Caco-2 (cell line): ENCODE data around the gene SREK1. TPM values are rescaled to one million over a fixed set of nuclear protein-coding genes. Genes with fewer than 3 reads are reported as not detected.

Experiments used
- BruUV-seq: library from RNA; stranded (reverse); fragments of 400-500 nt; replicated peaks from 2 replicates; lab custom pipeline; 2021; lab: Mats Ljungman, UMichigan
- CTCF ChIA-PET: fragments of 300-600 bp; sonication (Branson Sonifier 250); formaldehyde crosslinking; loops from one replicate; lab custom pipeline; 2022; ENCODE audit warnings: antibody characterized with exemption; lab: Charles Lee
- POLR2A ChIA-PET: fragments of 300-600 bp; sonication (Branson Sonifier 250); formaldehyde crosslinking; loops from one replicate; lab custom pipeline; 2022; ENCODE audit warnings: antibody characterized with exemption; lab: Charles Lee
- DNase-seq, 2 experiments: peaks; one replicate each; pipeline versions ENCODE4 v3.0.0 to v3.0.0-alpha.2; 2020 to 2022
- H3K27me3 ChIP-seq: replicated peaks from 2 replicates; pipeline ENCODE4 v1.6.0; 2011; ENCODE audit warnings: low read length; ENCODE audit not compliant: control insufficient read depth, insufficient read depth
- H3K36me3 ChIP-seq: 2 replicates; pipeline ENCODE4 v1.5.1; 2011; ENCODE audit warnings: low read length; ENCODE audit not compliant: control insufficient read depth, insufficient read depth
- H3K4me1 ChIP-seq: fragments of 250-450 bp; sonication (Bioruptor Pico); 2 replicates; pipeline ENCODE4 v1.5.1; 2020; ENCODE audit warnings: mild to moderate bottlenecking
- H3K4me3 ChIP-seq: 2 replicates; pipeline ENCODE4 v1.5.1; 2011; ENCODE audit warnings: low read depth, mild to moderate bottlenecking, control low read depth, low read length
- H3K9me3 ChIP-seq: fragments of 250-450 bp; sonication (Bioruptor Pico); 2 replicates; pipeline ENCODE4 v1.5.1; 2020; ENCODE audit warnings: mild to moderate bottlenecking, moderate library complexity
- H3K27ac Mint-ChIP-seq: one replicate; pipeline ENCODE4 v1.8.0; 2022; ENCODE audit warnings: mixed read lengths; ENCODE audit not compliant: unreplicated experiment
- H3K27me3 Mint-ChIP-seq: one replicate; pipeline ENCODE4 v1.8.0; 2022; ENCODE audit warnings: mixed read lengths; ENCODE audit not compliant: insufficient read depth, unreplicated experiment
- H3K36me3 Mint-ChIP-seq: one replicate; pipeline ENCODE4 v1.8.0; 2022; ENCODE audit warnings: mild to moderate bottlenecking, mixed read lengths; ENCODE audit not compliant: insufficient read depth, unreplicated experiment
- H3K4me1 Mint-ChIP-seq: one replicate; pipeline ENCODE4 v1.8.0; 2022; ENCODE audit warnings: low read depth, mixed read lengths; ENCODE audit not compliant: unreplicated experiment
- H3K4me3 Mint-ChIP-seq: one replicate; pipeline ENCODE4 v1.8.0; 2022; ENCODE audit warnings: mild to moderate bottlenecking, moderate library complexity, mixed read lengths; ENCODE audit not compliant: unreplicated experiment
- H3K9me3 Mint-ChIP-seq: one replicate; pipeline ENCODE4 v1.8.0; 2022; ENCODE audit warnings: mixed read lengths; ENCODE audit not compliant: unreplicated experiment
- intact Hi-C: fragments of 100-400 bp; cut with micrococcal nuclease; formaldehyde crosslinking; loops from one replicate; pipeline ENCODE4 v1.10.0; 2022; ENCODE audit not compliant: unreplicated experiment
- total RNA-seq: library from RNA; stranded (reverse); gene quantifications from 2 replicates; pipeline ENCODE4 v1.2.3, GENCODE V29; 2022
- TF ChIP-seq, protein P1 (sequence below), 2 experiments: fragments of 200-600 bp in 1 of 2; IDR thresholded peaks; 1 replicate in 1 of 2; 2 replicates in 1 of 2; pipeline versions ENCODE4 v1.5.1 to v1.8.0; 2011 to 2022; ENCODE audit warnings: antibody characterized with exemption in 1 of 2, control low read depth in 1 of 2, inconsistent platforms in 1 of 2, low read depth in 1 of 2, low read length in 1 of 2, mild to moderate bottlenecking in 1 of 2, moderate library complexity in 1 of 2; ENCODE audit not compliant: insufficient read depth in 1 of 2, severe bottlenecking in 1 of 2, unreplicated experiment in 1 of 2

The SREK1 gene
- total RNA-seq, 1 experiment from 2014 or later = 81.4 TPM

GRCh38 chr5:66151030-66151429, 6.9 kb downstream of the SREK1 start:
- H3K4me1 ChIP-seq = peaks cover 2% of the 10 kb centered on the region; the same call in 1 of the 2 replicates
- no peak overlapping the region for H3K4me3 ChIP-seq
- Mint-ChIP-seq H3K27me3 (no peaks in the 10 kb centered on the region), H3K9me3 (no peaks in the 10 kb centered on the region), H3K27ac (no peak overlapping the region), H3K36me3 (peaks cover 19% of the 10 kb centered on the region), H3K4me1 (no peaks in the 10 kb centered on the region), H3K4me3 (no peak overlapping the region)
- intact Hi-C loops = no loop called here
- TF ChIP-seq, protein P1, sequence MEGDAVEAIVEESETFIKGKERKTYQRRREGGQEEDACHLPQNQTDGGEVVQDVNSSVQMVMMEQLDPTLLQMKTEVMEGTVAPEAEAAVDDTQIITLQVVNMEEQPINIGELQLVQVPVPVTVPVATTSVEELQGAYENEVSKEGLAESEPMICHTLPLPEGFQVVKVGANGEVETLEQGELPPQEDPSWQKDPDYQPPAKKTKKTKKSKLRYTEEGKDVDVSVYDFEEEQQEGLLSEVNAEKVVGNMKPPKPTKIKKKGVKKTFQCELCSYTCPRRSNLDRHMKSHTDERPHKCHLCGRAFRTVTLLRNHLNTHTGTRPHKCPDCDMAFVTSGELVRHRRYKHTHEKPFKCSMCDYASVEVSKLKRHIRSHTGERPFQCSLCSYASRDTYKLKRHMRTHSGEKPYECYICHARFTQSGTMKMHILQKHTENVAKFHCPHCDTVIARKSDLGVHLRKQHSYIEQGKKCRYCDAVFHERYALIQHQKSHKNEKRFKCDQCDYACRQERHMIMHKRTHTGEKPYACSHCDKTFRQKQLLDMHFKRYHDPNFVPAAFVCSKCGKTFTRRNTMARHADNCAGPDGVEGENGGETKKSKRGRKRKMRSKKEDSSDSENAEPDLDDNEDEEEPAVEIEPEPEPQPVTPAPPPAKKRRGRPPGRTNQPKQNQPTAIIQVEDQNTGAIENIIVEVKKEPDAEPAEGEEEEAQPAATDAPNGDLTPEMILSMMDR (IDR thresholded peaks at IDR 0.05; ENCODE audit: insufficient read depth in 1 of 2, low read depth in 1 of 2, low read length in 1 of 2, severe bottlenecking in 1 of 2, unreplicated experiment in 1 of 2) = no peak
- BruUV-seq = no TSS peak
- H3K36me3 ChIP-seq = no peaks in the 10 kb centered on the region
- no peaks in the 10 kb centered on the region for H3K27me3 ChIP-seq
- POLR2A ChIA-PET = no interaction called here
- no peak for DNase-seq
- CTCF ChIA-PET = no interaction called here
- no peaks in the 10 kb centered on the region for H3K9me3 ChIP-seq

- Mint-ChIP-seq H3K27me3 (no peaks in the 10 kb centered on the region), H3K9me3 (no peaks in the 10 kb centered on the region), H3K4me1 (no peaks in the 10 kb centered on the region), H3K36me3 (peaks cover 24% of the 10 kb centered on the region), H3K27ac (no peak overlapping the region), H3K4me3 (no peak overlapping the region)
- intact Hi-C loops = no loop called here
- H3K4me3 ChIP-seq = no peak overlapping the region
- H3K27me3 ChIP-seq = no peaks in the 10 kb centered on the region
- ChIA-PET POLR2A (no interaction called here), CTCF (no interaction called here)
- TF ChIP-seq, protein P1 (IDR thresholded peaks at IDR 0.05; ENCODE audit: insufficient read depth in 1 of 2, low read depth in 1 of 2, low read length in 1 of 2, severe bottlenecking in 1 of 2, unreplicated experiment in 1 of 2) = no peak
- no peaks in the 10 kb centered on the region for H3K36me3 ChIP-seq
- H3K4me1 ChIP-seq = no peaks in the 10 kb centered on the region
- no TSS peak for BruUV-seq
- DNase-seq = no peak
- no peaks in the 10 kb centered on the region for H3K9me3 ChIP-seq
These were observed 7.4 kb downstream of the SREK1 start for GRCh38 chr5:66151491-66151890.

- Mint-ChIP-seq H3K36me3 (peaks cover 46% of the 10 kb centered on the region), H3K4me1 (no peaks in the 10 kb centered on the region), H3K27me3 (no peaks in the 10 kb centered on the region), H3K9me3 (no peaks in the 10 kb centered on the region), H3K4me3 (no peak overlapping the region), H3K27ac (no peak overlapping the region)
- H3K4me1 ChIP-seq = no peaks in the 10 kb centered on the region
- TF ChIP-seq, protein P1 (IDR thresholded peaks at IDR 0.05; ENCODE audit: insufficient read depth in 1 of 2, low read depth in 1 of 2, low read length in 1 of 2, severe bottlenecking in 1 of 2, unreplicated experiment in 1 of 2) = no peak
- H3K9me3 ChIP-seq = no peaks in the 10 kb centered on the region
- no TSS peak for BruUV-seq
- intact Hi-C loops = no loop called here
- no peak for DNase-seq
- no peaks in the 10 kb centered on the region for H3K27me3 ChIP-seq
- CTCF ChIA-PET = interaction anchor here (0.6 kb wide), 1 partner anchor 10 kb away, joined by 3 read pairs; no protein-coding TSS in a partner anchor
- H3K36me3 ChIP-seq = no peaks in the 10 kb centered on the region
- POLR2A ChIA-PET = no interaction called here
- no peak overlapping the region for H3K4me3 ChIP-seq
These were observed 12.9 kb downstream of the SREK1 start for GRCh38 chr5:66157046-66157445.
